ENCODE results near the gene AK8. TPM values are rescaled to one million over a fixed set of nuclear protein-coding genes. Genes with fewer than 3 reads are reported as not detected.

The AK8 gene
- total and polyA plus RNA-seq, 9 of the 15 experiments (the other 6 are each of a cell fraction or from before 2014, with no cell fraction given): 0.06 to 0.37 TPM; not detected in 7

DNA sequence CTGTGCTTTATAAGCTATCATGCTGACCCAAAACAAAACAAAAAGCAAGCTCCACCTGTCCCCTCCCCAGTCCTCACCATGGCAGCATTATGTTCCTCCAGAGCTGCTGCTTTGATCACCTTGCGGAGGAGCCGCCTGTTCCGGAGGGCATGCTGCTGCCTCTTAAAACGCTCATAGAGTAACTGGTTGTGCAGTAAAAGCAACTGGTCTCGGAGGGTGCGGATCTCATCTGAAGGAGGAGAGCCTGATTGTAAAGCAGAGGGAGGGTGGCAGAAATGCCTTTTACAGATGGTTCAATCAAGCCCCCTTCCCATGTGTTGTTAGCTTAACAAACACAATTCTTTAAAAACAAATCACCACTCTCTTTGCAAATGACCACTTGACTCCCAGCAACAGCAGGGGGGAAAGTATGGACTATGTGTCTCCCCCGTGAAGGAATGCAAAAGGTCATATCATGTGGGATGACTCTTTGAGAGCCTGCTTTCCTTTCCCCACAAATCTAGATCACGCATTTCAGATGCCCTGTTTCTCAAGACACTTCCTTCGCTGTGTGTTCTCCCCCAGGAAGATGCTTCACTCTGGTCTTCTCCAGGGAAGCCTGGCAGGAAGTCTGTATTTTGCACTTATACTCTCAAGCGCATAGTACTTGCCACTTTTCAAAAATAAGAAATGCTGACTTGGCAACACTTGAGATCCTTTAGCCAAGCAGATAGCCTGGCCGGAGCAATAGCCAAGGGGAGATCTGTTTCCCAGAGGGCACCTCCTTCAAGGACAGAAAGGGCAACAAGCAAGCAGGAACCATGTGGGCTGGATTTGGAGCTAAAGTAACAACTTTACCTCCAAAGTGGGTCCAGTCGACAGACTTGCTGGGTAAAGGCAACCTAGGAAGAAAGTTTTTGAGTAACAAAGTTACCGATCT is 25.7 kb upstream of the AK8 start (continued):
- no peak for TF ChIP-seq THAP7 (CRISPR knock-in tag; IDR thresholded peaks at IDR 0.05)
- no peak for TF ChIP-seq SMAD4 (CRISPR knock-in tag; conservative IDR thresholded peaks at IDR 0.05)
- no peak for TF ChIP-seq MEF2A (IDR thresholded peaks at IDR 0.05; ENCODE audit: control insufficient read depth, low read depth, low read length)
- no peak for TF ChIP-seq ZEB2 (IDR thresholded peaks at IDR 0.05)
- no peak for TF ChIP-seq MTA1 (IDR thresholded peaks at IDR 0.05; ENCODE audit: borderline replicate concordance)
- peak; percentile 67 for TF ChIP-seq MAFG (tag; conservative IDR thresholded peaks at IDR 0.05)
- no peak for TF ChIP-seq ARHGAP35 (IDR thresholded peaks at IDR 0.05; ENCODE audit: partially characterized antibody)
- no peak for TF ChIP-seq BRD9 (IDR thresholded peaks at IDR 0.05; ENCODE audit: low read depth, partially characterized antibody)
- no peak for TF ChIP-seq ZNF589 (CRISPR knock-in tag; IDR thresholded peaks at IDR 0.05; ENCODE audit: low read depth)
- TF ChIP-seq L3MBTL2 (IDR thresholded peaks at IDR 0.05): no peak
- TF ChIP-seq C11orf30 (IDR thresholded peaks at IDR 0.05; ENCODE audit: low read depth): peak; percentile 78
- no peak for TF ChIP-seq CBFA2T3 (IDR thresholded peaks at IDR 0.05)
- TF ChIP-seq, protein P1, sequence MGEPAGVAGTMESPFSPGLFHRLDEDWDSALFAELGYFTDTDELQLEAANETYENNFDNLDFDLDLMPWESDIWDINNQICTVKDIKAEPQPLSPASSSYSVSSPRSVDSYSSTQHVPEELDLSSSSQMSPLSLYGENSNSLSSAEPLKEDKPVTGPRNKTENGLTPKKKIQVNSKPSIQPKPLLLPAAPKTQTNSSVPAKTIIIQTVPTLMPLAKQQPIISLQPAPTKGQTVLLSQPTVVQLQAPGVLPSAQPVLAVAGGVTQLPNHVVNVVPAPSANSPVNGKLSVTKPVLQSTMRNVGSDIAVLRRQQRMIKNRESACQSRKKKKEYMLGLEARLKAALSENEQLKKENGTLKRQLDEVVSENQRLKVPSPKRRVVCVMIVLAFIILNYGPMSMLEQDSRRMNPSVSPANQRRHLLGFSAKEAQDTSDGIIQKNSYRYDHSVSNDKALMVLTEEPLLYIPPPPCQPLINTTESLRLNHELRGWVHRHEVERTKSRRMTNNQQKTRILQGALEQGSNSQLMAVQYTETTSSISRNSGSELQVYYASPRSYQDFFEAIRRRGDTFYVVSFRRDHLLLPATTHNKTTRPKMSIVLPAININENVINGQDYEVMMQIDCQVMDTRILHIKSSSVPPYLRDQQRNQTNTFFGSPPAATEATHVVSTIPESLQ (CRISPR knock-in tag; IDR thresholded peaks at IDR 0.05): no peak
- TF ChIP-seq SPI1 (IDR thresholded peaks at IDR 0.05; ENCODE audit: borderline replicate concordance, low read depth, low read length): no peak
- no peak for TF ChIP-seq JUND (IDR thresholded peaks at IDR 0.05; ENCODE audit: borderline replicate concordance, low read depth, low read length)
- TF ChIP-seq JUND (tag; IDR thresholded peaks at IDR 0.05; ENCODE audit: borderline replicate concordance, low read depth, low read length): no peak
- no peak for TF ChIP-seq ZBTB49 (CRISPR knock-in tag; IDR thresholded peaks at IDR 0.05; ENCODE audit: borderline replicate concordance)

Measured in K562 (cell line).